Ovary (tissue), 3 donors: ENCODE measurements around the gene CCBE1.

ENCODE experiments used
- CTCF ChIP-seq, 3 donors: fragments of 450-650 bp in 2 of 3; fragments of 200-600 bp in 1 of 3; IDR thresholded peaks; one replicate each; pipeline versions ENCODE4 v1.5.1 to v1.8.0; 2016 to 2022; ENCODE audit warnings: antibody characterized with exemption in 3 of 3, mild to moderate bottlenecking in 1 of 3
- EP300 ChIP-seq: sonication (generic); formaldehyde crosslinking; IDR thresholded peaks from one replicate; pipeline ENCODE4 v1.6.1; 2017; ENCODE audit warnings: antibody characterized with exemption
- POLR2A ChIP-seq: fragments of 450-650 bp; IDR thresholded peaks from one replicate; pipeline ENCODE4 v1.6.1; 2017; ENCODE audit warnings: antibody characterized with exemption, mild to moderate bottlenecking, moderate library complexity
- donor health status: DM: no; HTN: no; CAD: no.

- TF ChIP-seq POLR2A (no peak), EP300 (no peak), CTCF (IDR thresholded peaks at IDR 0.05) (no peak)
These were observed 259.2 kb downstream of the CCBE1 start for GRCh38 chr18:59437851-59438569.
